ENCODE results near the gene NOXO1. TPM values are rescaled to one million over a fixed set of nuclear protein-coding genes. Genes with fewer than 3 reads are reported as not detected.

NOXO1 gene
- total and polyA plus RNA-seq, 2 experiments from 2014 or later = 2.0 to 2.6 TPM

- Histone ChIP-seq H2AFZ (no peak within 1 kb of the TSS), H3F3A (replicated peaks; ENCODE audit: low read depth) (peaks cover 25% of the 10 kb centered on the region), H3K36me3 (ENCODE audit: insufficient read depth) (peaks cover 25% of the 10 kb centered on the region), H3K79me2 (replicated peaks; ENCODE audit: insufficient read depth) (peaks cover 39% of the 10 kb centered on the region), H3K4me3 (peak within 1 kb of the TSS; percentile 100), H3K27ac (ENCODE audit: low read depth) (no peak within 1 kb of the TSS), H3K4me2 (peak within 1 kb of the TSS; percentile 98), H3K9me2 (ENCODE audit: insufficient read depth) (no peaks in the 10 kb centered on the region), H3K27me3 (ENCODE audit: insufficient read depth) (no peaks in the 10 kb centered on the region), H4K20me1 (replicated peaks; ENCODE audit: insufficient read depth) (peaks cover 21% of the 10 kb centered on the region), H3K4me1 (ENCODE audit: insufficient read depth) (peaks cover 31% of the 10 kb centered on the region; the same call in 1 of the 2 replicates)
- TF ChIP-seq ZNF331 (CRISPR knock-in tag; IDR thresholded peaks at IDR 0.05; ENCODE audit: low read depth) = no peak
- ATAC-seq (no peak), DNase-seq (ENCODE audit: low spot score) (no peak)
- Mint-ChIP-seq H3K36me3 (ENCODE audit: low read depth) (peaks cover 33% of the 10 kb centered on the region), H3K4me3 (peak within 1 kb of the TSS; percentile 91), H3K4me1 (peaks cover 28% of the 10 kb centered on the region), H3K9me3 (peaks cover 9% of the 10 kb centered on the region; the same call in 2 of the 3 replicates), H3K27ac (no peak within 1 kb of the TSS), H3K27me3 (ENCODE audit: insufficient read depth, low read depth, poor library complexity) (peaks cover 43% of the 10 kb centered on the region)
Observed at GRCh38 chr16:1966460-1966859, 14.8 kb downstream of the NOXO1 start, which contains the start of gene RNF151. Gene RNF151 (plus strand): TSS chr16:1966856. CDS start chr16:1966882, 26 bp downstream.

GRCh38 chr16:1965396-1966001 is 15.8 kb downstream of the NOXO1 start:
- ATAC-seq = no peak
- Histone ChIP-seq H3K79me2 (replicated peaks; ENCODE audit: insufficient read depth) (peaks cover 39% of the 10 kb centered on the region), H3F3A (replicated peaks; ENCODE audit: low read depth) (peaks cover 34% of the 10 kb centered on the region), H3K4me2 (peak overlapping the region; percentile 98), H3K36me3 (ENCODE audit: insufficient read depth) (peaks cover 25% of the 10 kb centered on the region), H2AFZ (no peak overlapping the region), H3K4me3 (peak overlapping the region; percentile 100), H3K27ac (ENCODE audit: low read depth) (0 out of 2 replicates have a peak overlapping the region, but pooled peaks have one; percentile 57), H3K4me1 (ENCODE audit: insufficient read depth) (peaks cover 35% of the 10 kb centered on the region; the same call in 1 of the 2 replicates), H3K27me3 (ENCODE audit: insufficient read depth) (no peaks in the 10 kb centered on the region), H3K9me2 (ENCODE audit: insufficient read depth) (no peaks in the 10 kb centered on the region), H4K20me1 (replicated peaks; ENCODE audit: insufficient read depth) (peaks cover 23% of the 10 kb centered on the region)
- Mint-ChIP-seq H3K27me3 (ENCODE audit: insufficient read depth, low read depth, poor library complexity) (peaks cover 50% of the 10 kb centered on the region), H3K9me3 (peaks cover 8% of the 10 kb centered on the region; the same call in 2 of the 3 replicates), H3K27ac (peak overlapping the region; percentile 97), H3K4me3 (peak overlapping the region; percentile 91), H3K4me1 (peaks cover 30% of the 10 kb centered on the region), H3K36me3 (ENCODE audit: low read depth) (peaks cover 41% of the 10 kb centered on the region)
- DNase-seq (ENCODE audit: low spot score) = no peak
- no peak for TF ChIP-seq CREB1 (CRISPR knock-in tag; IDR thresholded peaks at IDR 0.05; ENCODE audit: low read depth)
- TF ChIP-seq ETS1 (IDR thresholded peaks at IDR 0.05) = no peak
- no peak for TF ChIP-seq ZNF331 (CRISPR knock-in tag; IDR thresholded peaks at IDR 0.05; ENCODE audit: low read depth)
- TF ChIP-seq ZNF114 (CRISPR knock-in tag; IDR thresholded peaks at IDR 0.05) = no peak
- TF ChIP-seq JUNB (IDR thresholded peaks at IDR 0.05; ENCODE audit: unreplicated experiment) = no peak
- no peak for TF ChIP-seq STAT1 (IDR thresholded peaks at IDR 0.05; ENCODE audit: unreplicated experiment)

- Mint-ChIP-seq H3K27me3 (ENCODE audit: insufficient read depth, low read depth, poor library complexity) (peaks cover 57% of the 10 kb centered on the region), H3K36me3 (ENCODE audit: low read depth) (peaks cover 44% of the 10 kb centered on the region), H3K9me3 (peaks cover 8% of the 10 kb centered on the region; the same call in 2 of the 3 replicates), H3K4me3 (peak within 1 kb of the TSS; percentile 91), H3K27ac (peak within 1 kb of the TSS; percentile 98), H3K4me1 (peaks cover 33% of the 10 kb centered on the region)
- Histone ChIP-seq H3F3A (replicated peaks; ENCODE audit: low read depth) (peaks cover 38% of the 10 kb centered on the region), H3K79me2 (replicated peaks; ENCODE audit: insufficient read depth) (peaks cover 46% of the 10 kb centered on the region), H3K4me2 (peak within 1 kb of the TSS; percentile 100), H2AFZ (no peak within 1 kb of the TSS), H3K27me3 (ENCODE audit: insufficient read depth) (no peaks in the 10 kb centered on the region), H3K36me3 (ENCODE audit: insufficient read depth) (peaks cover 25% of the 10 kb centered on the region), H3K4me3 (peak within 1 kb of the TSS; percentile 100), H3K9me2 (ENCODE audit: insufficient read depth) (no peaks in the 10 kb centered on the region), H3K27ac (ENCODE audit: low read depth) (peak within 1 kb of the TSS; percentile 93), H3K4me1 (ENCODE audit: insufficient read depth) (peaks cover 38% of the 10 kb centered on the region; the same call in 1 of the 2 replicates), H4K20me1 (replicated peaks; ENCODE audit: insufficient read depth) (peaks cover 27% of the 10 kb centered on the region)
- peak; percentile 65 for ATAC-seq
- DNase-seq (ENCODE audit: low spot score) = peak; percentile 100
- peak; percentile 41 for TF ChIP-seq REST (IDR thresholded peaks at IDR 0.05; ENCODE audit: unreplicated experiment)
- no peak for TF ChIP-seq EZH2 (IDR thresholded peaks at IDR 0.05; ENCODE audit: low read depth, unreplicated experiment)
- no peak for TF ChIP-seq ZNF331 (CRISPR knock-in tag; IDR thresholded peaks at IDR 0.05; ENCODE audit: low read depth)
Observed at GRCh38 chr16:1964506-1965395, 16.5 kb downstream of the NOXO1 start, which contains the start of gene RPS2. Gene RPS2 (minus strand): TSS chr16:1964826. CDS start chr16:1964625, 201 bp downstream.

Measured in GM23338 (cell line).